ENCODE measurements around the gene KIF26B.

Gene KIF26B

GRCh38 chr1:245198748-245199516 is 44.1 kb downstream of the KIF26B start:
- Histone ChIP-seq H3K9ac (ENCODE audit: low read depth, low read length) (no peak overlapping the region), H3K36me3 (ENCODE audit: insufficient read depth, low read length) (no peaks in the 10 kb centered on the region), H3K4me1 (ENCODE audit: insufficient read depth, low read length) (peaks cover 21% of the 10 kb centered on the region), H3K9me3 (ENCODE audit: control insufficient read depth, insufficient read depth, low read length) (no peaks in the 10 kb centered on the region)

- no peak overlapping the region for H3K9ac ChIP-seq (ENCODE audit: low read depth, low read length)
- peaks cover 20% of the 10 kb centered on the region for H3K4me1 ChIP-seq (ENCODE audit: insufficient read depth, low read length)
- no peaks in the 10 kb centered on the region for H3K36me3 ChIP-seq (ENCODE audit: insufficient read depth, low read length)
- H3K9me3 ChIP-seq (ENCODE audit: control insufficient read depth, insufficient read depth, low read length): no peaks in the 10 kb centered on the region
Observed at GRCh38 chr1:245200146-245200545, 45.4 kb downstream of the KIF26B start.

- H3K36me3 ChIP-seq (ENCODE audit: insufficient read depth, low read length): no peaks in the 10 kb centered on the region
- H3K4me1 ChIP-seq (ENCODE audit: insufficient read depth, low read length): peaks cover 16% of the 10 kb centered on the region
- no peak overlapping the region for H3K9ac ChIP-seq (ENCODE audit: low read depth, low read length)
- H3K9me3 ChIP-seq (ENCODE audit: control insufficient read depth, insufficient read depth, low read length): peaks cover 2% of the 10 kb centered on the region; the same call in 1 of the 2 replicates
Observed at GRCh38 chr1:245201201-245201600, 46.4 kb downstream of the KIF26B start.

DNA sequence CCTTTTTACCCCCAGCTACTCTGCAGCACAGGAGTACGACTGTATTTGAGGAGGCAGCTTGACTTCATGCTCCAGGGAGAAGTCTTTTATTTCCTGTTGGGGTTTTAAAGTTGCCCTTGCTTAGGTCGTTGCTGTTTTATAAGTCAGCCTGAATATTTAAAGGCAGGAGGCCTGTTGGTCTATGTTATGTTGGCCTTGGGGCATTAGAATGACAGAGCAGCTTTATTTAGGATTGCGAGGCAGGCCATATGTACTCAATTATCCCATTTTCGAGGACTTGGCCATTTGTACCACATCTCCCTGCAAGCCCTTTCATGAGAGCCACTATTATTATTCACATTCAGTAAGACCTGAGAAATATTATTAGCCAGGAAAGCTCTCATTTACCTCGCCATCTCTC is 47.0 kb downstream of the KIF26B start:
- peaks cover 7% of the 10 kb centered on the region; the same call in 1 of the 2 replicates for H3K9me3 ChIP-seq (ENCODE audit: control insufficient read depth, insufficient read depth, low read length)
- H3K4me1 ChIP-seq (ENCODE audit: insufficient read depth, low read length): peaks cover 15% of the 10 kb centered on the region
- no peaks in the 10 kb centered on the region for H3K36me3 ChIP-seq (ENCODE audit: insufficient read depth, low read length)
- no peak overlapping the region for H3K9ac ChIP-seq (ENCODE audit: low read depth, low read length)

GRCh38 chr1:245205396-245205795 is 50.6 kb downstream of the KIF26B start:
- Histone ChIP-seq H3K9ac (ENCODE audit: low read depth, low read length) (no peak overlapping the region), H3K36me3 (ENCODE audit: insufficient read depth, low read length) (peaks cover 3% of the 10 kb centered on the region; the same call in 1 of the 2 replicates), H3K9me3 (ENCODE audit: control insufficient read depth, insufficient read depth, low read length) (peaks cover 11% of the 10 kb centered on the region), H3K4me1 (ENCODE audit: insufficient read depth, low read length) (peaks cover 15% of the 10 kb centered on the region)

- peaks cover 3% of the 10 kb centered on the region; the same call in 1 of the 2 replicates for H3K36me3 ChIP-seq (ENCODE audit: insufficient read depth, low read length)
- no peak overlapping the region for H3K9ac ChIP-seq (ENCODE audit: low read depth, low read length)
- peaks cover 11% of the 10 kb centered on the region for H3K9me3 ChIP-seq (ENCODE audit: control insufficient read depth, insufficient read depth, low read length)
- H3K4me1 ChIP-seq (ENCODE audit: insufficient read depth, low read length): peaks cover 13% of the 10 kb centered on the region
Observed at GRCh38 chr1:245205864-245206263, 51.1 kb downstream of the KIF26B start.

- Histone ChIP-seq H3K36me3 (ENCODE audit: insufficient read depth, low read length) (peaks cover 3% of the 10 kb centered on the region; the same call in 1 of the 2 replicates), H3K4me1 (ENCODE audit: insufficient read depth, low read length) (no peaks in the 10 kb centered on the region), H3K9ac (ENCODE audit: low read depth, low read length) (no peak overlapping the region), H3K9me3 (ENCODE audit: control insufficient read depth, insufficient read depth, low read length) (peaks cover 11% of the 10 kb centered on the region)
Observed at GRCh38 chr1:245207056-245207638, 52.4 kb downstream of the KIF26B start.

DNA sequence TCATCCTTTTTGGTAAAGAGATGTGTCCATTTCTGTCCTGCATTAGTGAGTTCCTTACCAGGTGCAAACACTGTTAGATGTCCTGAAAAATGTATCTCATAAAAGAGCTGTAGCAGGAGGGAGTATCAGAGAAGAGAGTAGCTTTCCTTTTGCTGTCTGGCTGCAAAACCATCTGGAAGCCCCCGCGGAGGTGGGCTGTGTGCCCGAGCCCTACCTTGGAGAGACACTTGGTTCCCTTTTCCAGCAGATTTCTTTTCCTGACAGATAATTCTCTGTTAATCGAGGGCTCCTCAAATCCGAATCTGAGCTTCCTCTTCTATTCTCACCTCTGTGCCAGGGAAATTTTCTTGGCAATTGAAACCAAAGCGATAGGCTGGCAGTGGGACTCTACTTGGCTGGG is 53.0 kb downstream of the KIF26B start:
- no peak overlapping the region for H3K9ac ChIP-seq (ENCODE audit: low read depth, low read length)
- H3K4me1 ChIP-seq (ENCODE audit: insufficient read depth, low read length): no peaks in the 10 kb centered on the region
- H3K9me3 ChIP-seq (ENCODE audit: control insufficient read depth, insufficient read depth, low read length): peaks cover 11% of the 10 kb centered on the region
- H3K36me3 ChIP-seq (ENCODE audit: insufficient read depth, low read length): peaks cover 3% of the 10 kb centered on the region; the same call in 1 of the 2 replicates

- Histone ChIP-seq H3K9me3 (ENCODE audit: control insufficient read depth, insufficient read depth, low read length) (peaks cover 11% of the 10 kb centered on the region), H3K36me3 (ENCODE audit: insufficient read depth, low read length) (peaks cover 3% of the 10 kb centered on the region; the same call in 1 of the 2 replicates), H3K9ac (ENCODE audit: low read depth, low read length) (no peak overlapping the region), H3K4me1 (ENCODE audit: insufficient read depth, low read length) (no peaks in the 10 kb centered on the region)
Observed at GRCh38 chr1:245209658-245210435, 55.1 kb downstream of the KIF26B start.

DNA sequence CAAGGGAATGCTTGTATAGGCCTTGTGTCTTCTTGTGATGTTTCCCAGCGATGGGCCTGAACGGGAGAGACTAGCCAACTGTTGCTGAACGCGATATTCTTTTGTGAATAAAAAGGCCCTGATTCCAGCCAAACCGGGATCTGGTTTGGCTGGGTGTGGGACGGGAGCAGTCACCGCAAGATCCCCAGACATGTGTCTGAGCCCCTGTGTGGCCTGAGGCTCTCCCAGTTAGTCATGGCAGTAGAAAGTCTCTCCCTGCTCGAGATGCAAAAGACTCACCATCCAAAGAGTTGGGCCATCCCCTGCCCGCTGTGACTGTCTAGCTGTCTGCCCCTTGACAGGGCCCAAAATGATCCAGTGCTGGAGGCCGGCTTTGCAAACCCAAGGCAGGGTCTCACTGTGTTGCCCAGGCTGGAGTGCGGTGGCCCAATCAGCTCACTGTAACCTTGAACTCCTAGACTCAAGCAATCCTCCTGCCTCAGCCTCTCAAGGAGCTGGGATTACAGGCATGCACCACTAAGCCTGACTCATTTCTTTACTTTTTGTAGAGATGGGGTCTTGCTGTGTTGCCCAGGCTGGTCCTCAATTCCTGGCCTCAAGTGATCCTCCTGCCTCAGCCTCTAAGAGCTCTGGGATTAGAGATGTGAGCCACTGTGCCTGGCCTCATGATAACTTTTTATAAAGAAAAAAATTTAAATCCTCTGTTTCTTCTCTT is 56.4 kb downstream of the KIF26B start:
- H3K36me3 ChIP-seq (ENCODE audit: insufficient read depth, low read length): peaks cover 3% of the 10 kb centered on the region; the same call in 1 of the 2 replicates

DNA sequence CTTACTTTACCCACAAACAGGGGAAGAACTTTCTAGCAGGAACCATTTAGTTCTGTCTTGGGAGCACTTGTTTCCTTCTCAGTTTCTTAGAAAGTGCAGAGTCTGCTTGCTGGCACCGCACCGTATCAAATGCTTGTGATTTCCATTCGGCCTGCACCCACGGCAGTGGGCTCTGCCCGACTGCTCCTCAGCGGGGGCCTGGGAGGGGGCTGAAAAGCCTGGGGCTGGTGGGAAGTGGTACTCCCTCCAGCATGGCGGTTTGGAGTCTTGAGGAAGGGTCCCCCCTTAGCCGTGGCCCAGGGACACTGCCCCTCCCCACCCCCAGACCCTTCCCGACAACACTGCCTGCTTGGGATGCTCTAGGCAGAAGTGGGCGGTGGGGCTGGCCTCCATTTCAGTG is 57.0 kb downstream of the KIF26B start:
- H3K9ac ChIP-seq (ENCODE audit: low read depth, low read length): no peak overlapping the region
- peaks cover 4% of the 10 kb centered on the region; the same call in 1 of the 2 replicates for H3K9me3 ChIP-seq (ENCODE audit: control insufficient read depth, insufficient read depth, low read length)
- H3K36me3 ChIP-seq (ENCODE audit: insufficient read depth, low read length): peaks cover 3% of the 10 kb centered on the region; the same call in 1 of the 2 replicates
- peaks cover 5% of the 10 kb centered on the region; the same call in 1 of the 2 replicates for H3K4me1 ChIP-seq (ENCODE audit: insufficient read depth, low read length)

More for the DNA sequence above, 56.4 kb downstream of the KIF26B start:
- Histone ChIP-seq H3K4me1 (ENCODE audit: insufficient read depth, low read length) (no peaks in the 10 kb centered on the region), H3K9ac (ENCODE audit: low read depth, low read length) (no peak overlapping the region), H3K9me3 (ENCODE audit: control insufficient read depth, insufficient read depth, low read length) (peaks cover 9% of the 10 kb centered on the region)

GRCh38 chr1:245212221-245212710 is 57.5 kb downstream of the KIF26B start:
- H3K36me3 ChIP-seq (ENCODE audit: insufficient read depth, low read length): peaks cover 3% of the 10 kb centered on the region; the same call in 1 of the 2 replicates
- no peaks in the 10 kb centered on the region; the same call in 1 of the 2 replicates for H3K9me3 ChIP-seq (ENCODE audit: control insufficient read depth, insufficient read depth, low read length)
- H3K9ac ChIP-seq (ENCODE audit: low read depth, low read length): no peak overlapping the region
- H3K4me1 ChIP-seq (ENCODE audit: insufficient read depth, low read length): peaks cover 8% of the 10 kb centered on the region; the same call in 1 of the 2 replicates

- no peaks in the 10 kb centered on the region for H3K36me3 ChIP-seq (ENCODE audit: insufficient read depth, low read length)
- no peak overlapping the region for H3K9ac ChIP-seq (ENCODE audit: low read depth, low read length)
- H3K9me3 ChIP-seq (ENCODE audit: control insufficient read depth, insufficient read depth, low read length): no peaks in the 10 kb centered on the region
- peaks cover 8% of the 10 kb centered on the region; the same call in 1 of the 2 replicates for H3K4me1 ChIP-seq (ENCODE audit: insufficient read depth, low read length)
Observed at GRCh38 chr1:245213066-245213831, 58.5 kb downstream of the KIF26B start.

Measured in ES-I3 (cell line).